ENCODE measurements around the gene PADI6. TPM values are rescaled to one million over a fixed set of nuclear protein-coding genes. Genes with fewer than 3 reads are reported as not detected.

PADI6 gene
- total RNA-seq, 1 experiment from 2014 or later: not detected

- Histone ChIP-seq H3K27ac (ENCODE audit: low read depth, low read length) (no peak overlapping the region), H3K27me3 (ENCODE audit: insufficient read depth, low read length) (no peaks in the 10 kb centered on the region), H2AFZ (ENCODE audit: low read depth, low read length, poor library complexity, severe bottlenecking) (no peak overlapping the region), H3K4me3 (replicated peaks in 1 of 2; ENCODE audit: low read depth in 1 of 2, low read length in 2 of 2) (no peak overlapping the region), H3K4me1 (ENCODE audit: control insufficient read depth in 1 of 2, insufficient read depth in 2 of 2, low read length in 2 of 2) (no peaks in the 10 kb centered on the region), H3K9me2 (ENCODE audit: insufficient read depth) (no peaks in the 10 kb centered on the region), H3K9me3 (ENCODE audit: control insufficient read depth in 1 of 2, insufficient read depth in 1 of 2, low read depth in 1 of 2, low read length in 2 of 2) (no peaks in the 10 kb centered on the region), H3K36me3 (ENCODE audit: control insufficient read depth in 1 of 2, insufficient read depth in 2 of 2, low read length in 2 of 2) (no peaks in the 10 kb centered on the region), H4K20me1 (ENCODE audit: insufficient read depth) (no peaks in the 10 kb centered on the region), H3K4me2 (ENCODE audit: low read length) (no peak overlapping the region), H3K9ac (ENCODE audit: low read length) (no peak overlapping the region), H3K79me2 (ENCODE audit: insufficient read depth, low read length) (no peaks in the 10 kb centered on the region)
- BruUV-seq (replicated peaks): no TSS peak
- DNase-seq (ENCODE audit: low read depth, low spot score) (no peak), ATAC-seq (no peak)
- POLR2A ChIA-PET: no interaction called here
- intact Hi-C loops (cut with micrococcal nuclease): no loop called here
- TF ChIP-seq CTCF (IDR thresholded peaks at IDR 0.05 in 2 of 3, conservative IDR thresholded peaks at IDR 0.05 in 1 of 3; ENCODE audit: borderline replicate concordance in 1 of 3, insufficient read depth in 1 of 3, low read depth in 2 of 3, low read length in 2 of 3) (no peak), JUND (IDR thresholded peaks at IDR 0.05) (no peak), CBX3 (IDR thresholded peaks at IDR 0.05; ENCODE audit: low read depth) (no peak), ZNF274 (IDR thresholded peaks at IDR 0.05; ENCODE audit: low read depth, low read length) (no peak), EZH2phosphoT487 (IDR thresholded peaks at IDR 0.05; ENCODE audit: borderline replicate concordance) (no peak), RAD21 (IDR thresholded peaks at IDR 0.05; ENCODE audit: low read depth) (no peak), ZFX (IDR thresholded peaks at IDR 0.05) (no peak)
- CTCF ChIA-PET: no interaction called here
- RAD21 ChIA-PET (ENCODE audit: low non-redundant PET in 1 of 2, low total read pairs in 2 of 2, uncharacterized antibody in 2 of 2, unreplicated experiment in 2 of 2): no interaction called here
These were observed 29.8 kb downstream of the PADI6 start for GRCh38 chr1:17401841-17402240.

- intact Hi-C loops (cut with micrococcal nuclease): no loop called here
- ChIA-PET CTCF (interaction anchor here (0.8 to 1.2 kb wide), 2 partner anchors 164 to 277 kb away, joined by 3 to 5 read pairs; no protein-coding TSS in a partner anchor), POLR2A (no interaction called here), RAD21 (ENCODE audit: low non-redundant PET in 1 of 2, low total read pairs in 2 of 2, uncharacterized antibody in 2 of 2, unreplicated experiment in 2 of 2) (no interaction called here)
- TF ChIP-seq YY1 (IDR thresholded peaks at IDR 0.05; ENCODE audit: extremely low read depth, insufficient replicate concordance, low read depth, low read length): no peak
- no peak for TF ChIP-seq FOSL1 (IDR thresholded peaks at IDR 0.05; ENCODE audit: low read depth)
- no peak for TF ChIP-seq SIN3A (IDR thresholded peaks at IDR 0.05; ENCODE audit: low read depth)
- no peak for TF ChIP-seq EZH2phosphoT487 (IDR thresholded peaks at IDR 0.05; ENCODE audit: borderline replicate concordance)
- no peak for TF ChIP-seq ZNF274 (IDR thresholded peaks at IDR 0.05; ENCODE audit: low read depth, low read length)
- TF ChIP-seq POLR2A (IDR thresholded peaks at IDR 0.05; ENCODE audit: borderline replicate concordance, extremely low read depth, insufficient read depth, insufficient read length): no peak
- no peak for TF ChIP-seq CEBPB (IDR thresholded peaks at IDR 0.05; ENCODE audit: low read depth)
- no peak for TF ChIP-seq ZBTB33 (IDR thresholded peaks at IDR 0.05; ENCODE audit: extremely low read depth, insufficient replicate concordance, low read length)
- no peak for TF ChIP-seq REST (IDR thresholded peaks at IDR 0.05; ENCODE audit: low read depth)
- TF ChIP-seq CBX3 (IDR thresholded peaks at IDR 0.05; ENCODE audit: low read depth): no peak
- Histone ChIP-seq H3K36me3 (ENCODE audit: control insufficient read depth in 1 of 2, insufficient read depth in 2 of 2, low read length in 2 of 2) (no peaks in the 10 kb centered on the region), H2AFZ (ENCODE audit: low read depth, low read length, poor library complexity, severe bottlenecking) (no peak overlapping the region), H3K79me2 (ENCODE audit: insufficient read depth, low read length) (no peaks in the 10 kb centered on the region), H3K27me3 (ENCODE audit: insufficient read depth, low read length) (no peaks in the 10 kb centered on the region), H4K20me1 (ENCODE audit: insufficient read depth) (no peaks in the 10 kb centered on the region), H3K9me3 (ENCODE audit: control insufficient read depth in 1 of 2, insufficient read depth in 1 of 2, low read depth in 1 of 2, low read length in 2 of 2) (no peaks in the 10 kb centered on the region), H3K4me2 (ENCODE audit: low read length) (no peak overlapping the region), H3K4me1 (ENCODE audit: control insufficient read depth in 1 of 2, insufficient read depth in 2 of 2, low read length in 2 of 2) (no peaks in the 10 kb centered on the region), H3K27ac (ENCODE audit: low read depth, low read length) (no peak overlapping the region), H3K4me3 (replicated peaks in 1 of 2; ENCODE audit: low read depth in 1 of 2, low read length in 2 of 2) (no peak overlapping the region), H3K9ac (ENCODE audit: low read length) (no peak overlapping the region), H3K9me2 (ENCODE audit: insufficient read depth) (no peaks in the 10 kb centered on the region)
- no peak for DNase-seq (ENCODE audit: low read depth, low spot score)
- no TSS peak for BruUV-seq (replicated peaks)
- ATAC-seq: no peak
These were observed 31.1 kb downstream of the PADI6 start for GRCh38 chr1:17403081-17403480.

Data from HCT116 (cell line).